Mucosa of descending colon (tissue), 3 donors: ENCODE results near the gene PDAP1. TPM values are rescaled to one million over a fixed set of nuclear protein-coding genes. Genes with fewer than 3 reads are reported as not detected.
"Not testable (repeated sequence)": the region's sequence is repeated elsewhere in the genome, so short reads cannot be mapped to it uniquely, and the experiment has no call there.

Source experiments
- ATAC-seq: fragments of 200-7000 bp; cut with Tn5 transposase; one replicate; pipeline ENCODE4 v1.9.1; 2020; ENCODE audit warnings: mild to moderate bottlenecking, moderate library complexity
- DNase-seq, 3 donors: peaks; one replicate each; pipeline ENCODE4 v3.0.0-alpha.2; 2020
- H3K36me3 ChIP-seq: fragments of 200-600 bp; one replicate; pipeline ENCODE4 v1.8.0; 2021; ENCODE audit warnings: low read depth, mild to moderate bottlenecking
- H3K4me1 ChIP-seq: fragments of 200-600 bp; one replicate; pipeline ENCODE4 v1.8.0; 2021; ENCODE audit warnings: low read depth, mild to moderate bottlenecking
- H3K4me3 ChIP-seq: fragments of 200-600 bp; one replicate; pipeline ENCODE4 v1.8.0; 2021; ENCODE audit warnings: mild to moderate bottlenecking
- H3K9me3 ChIP-seq: fragments of 200-600 bp; one replicate; pipeline ENCODE4 v1.8.0; 2021; ENCODE audit warnings: mild to moderate bottlenecking
- CTCF ChIP-seq: fragments of 200-600 bp; IDR thresholded peaks from one replicate; pipeline ENCODE4 v1.8.0; 2022; ENCODE audit warnings: antibody characterized with exemption, mild to moderate bottlenecking
- intact Hi-C, 2 donors: fragments of 100-400 bp; cut with DNase I in 1 of 2; cut with micrococcal nuclease in 1 of 2; formaldehyde crosslinking; loops; one replicate each; pipeline versions ENCODE4 v1.11.0 to v1.11.1; 2022; cut with DNase I, micrococcal nuclease
- total RNA-seq, 3 donors: library from RNA; stranded (reverse); fragmentation: NEBNext Ultra II Directional in 2 of 3; extraction: Animal tissue kit (Norgen Biotek cat#: 25700) in 2 of 3; gene quantifications; one replicate each; pipeline versions ENCODE4 v1.2.1 to v1.2.4, GENCODE V29; 2021 to 2023
- donor health status: DM: no; HTN: no; CAD: no; lungs with moderate emphysema.
- donor health status: DM: no; HTN: no; CAD: no.
- donor health status: DM: no; HTN: yes; CAD: no.

The PDAP1 gene
- total RNA-seq, 3 donors from 2014 or later, result 72.8 to 90.9 (median 90.7) TPM

- ATAC-seq, result no peak
- Histone ChIP-seq H3K9me3 (no peaks in the 10 kb centered on the region), H3K4me3 (no peak overlapping the region), H3K36me3 (no peaks in the 10 kb centered on the region), H3K4me1 (peaks cover 12% of the 10 kb centered on the region)
- intact Hi-C loops, result no loop called here
- no peak for DNase-seq
- TF ChIP-seq CTCF, result no peak
Measured at GRCh38 chr7:99387912-99388311, 20.5 kb downstream of the PDAP1 start.

GRCh38 chr7:99387239-99387635 lies 21.2 kb downstream of the PDAP1 start:
- ATAC-seq, H3K9me3 ChIP-seq, H3K4me1 ChIP-seq, H3K36me3 ChIP-seq, intact Hi-C loops, DNase-seq, H3K4me3 ChIP-seq: not testable (repeated sequence)

GRCh38 chr7:99386584-99387238 lies 21.7 kb downstream of the PDAP1 start:
- DNase-seq (peak in 1 of 3 donors; percentile 41), ATAC-seq (peak; percentile 42)
- Histone ChIP-seq H3K4me1 (peaks cover under 1% of the 10 kb centered on the region), H3K9me3 (no peaks in the 10 kb centered on the region), H3K36me3 (no peaks in the 10 kb centered on the region), H3K4me3 (no peak overlapping the region)
- intact Hi-C loops, result no loop called here
- TF ChIP-seq CTCF, result no peak

- peaks cover 10% of the 10 kb centered on the region for H3K4me1 ChIP-seq
- TF ChIP-seq CTCF, result no peak
- H3K4me3 ChIP-seq, result no peak overlapping the region
- DNase-seq, result no peak
- H3K9me3 ChIP-seq, result no peaks in the 10 kb centered on the region
- H3K36me3 ChIP-seq, result no peaks in the 10 kb centered on the region
- no peak for ATAC-seq
- intact Hi-C loops, result no loop called here
Measured at GRCh38 chr7:99385564-99385963, 22.8 kb downstream of the PDAP1 start.

- ATAC-seq, result no peak
- intact Hi-C loops, result no loop called here
- no peaks in the 10 kb centered on the region for H3K36me3 ChIP-seq
- peaks cover 20% of the 10 kb centered on the region for H3K4me1 ChIP-seq
- no peak for DNase-seq
- H3K9me3 ChIP-seq, result no peaks in the 10 kb centered on the region
- TF ChIP-seq CTCF, result no peak
- no peak overlapping the region for H3K4me3 ChIP-seq
Measured at GRCh38 chr7:99384523-99384922, 23.9 kb downstream of the PDAP1 start.

GRCh38 chr7:99383791-99384370 lies 24.5 kb downstream of the PDAP1 start:
- intact Hi-C loops, result no loop called here
- no peaks in the 10 kb centered on the region for H3K36me3 ChIP-seq

More at GRCh38 chr7:99383791-99384370, 24.5 kb downstream of the PDAP1 start:
- DNase-seq, result no peak
- Histone ChIP-seq H3K9me3 (no peaks in the 10 kb centered on the region), H3K4me3 (no peak overlapping the region), H3K4me1 (peaks cover 27% of the 10 kb centered on the region)
- no peak for ATAC-seq
- TF ChIP-seq CTCF, result no peak
